Suprapubic skin (tissue), 4 donors: ENCODE measurements around the gene MRPL2. TPM values are rescaled to one million over a fixed set of nuclear protein-coding genes. Genes with fewer than 3 reads are reported as not detected.

Experiments
- DNase-seq, 2 donors: peaks; one replicate each; pipeline ENCODE4 v3.0.0-alpha.2; 2019; ENCODE audit warnings: low spot score in 2 of 2
- H3K27ac ChIP-seq: fragments of 200-600 bp; sonication (generic); one replicate; pipeline ENCODE4 v1.5.1; 2019
- H3K27me3 ChIP-seq: fragments of 200-600 bp; sonication (generic); one replicate; pipeline ENCODE4 v1.5.1; 2019
- H3K36me3 ChIP-seq: fragments of 200-600 bp; sonication (generic); one replicate; pipeline ENCODE4 v1.5.1; 2019
- H3K4me1 ChIP-seq: fragments of 200-600 bp; sonication (generic); one replicate; pipeline ENCODE4 v1.5.1; 2019
- H3K4me3 ChIP-seq: fragments of 200-600 bp; sonication (generic); one replicate; pipeline ENCODE4 v1.5.1; 2019; ENCODE audit warnings: mild to moderate bottlenecking
- H3K9me3 ChIP-seq: fragments of 200-600 bp; sonication (generic); one replicate; pipeline ENCODE4 v1.5.1; 2019
- CTCF ChIP-seq, 2 donors: fragments of 200-600 bp in 1 of 2; fragments of 450-650 bp in 1 of 2; sonication (generic) in 1 of 2; IDR thresholded peaks; one replicate each; pipeline ENCODE4 v1.5.1; 2016 to 2019; ENCODE audit warnings: antibody characterized with exemption in 2 of 2, mild to moderate bottlenecking in 1 of 2, moderate library complexity in 1 of 2
- EP300 ChIP-seq: sonication (generic); formaldehyde crosslinking; IDR thresholded peaks from one replicate; pipeline ENCODE4 v1.6.1; 2017; ENCODE audit warnings: antibody characterized with exemption
- POLR2A ChIP-seq, 2 donors: fragments of 450-650 bp; IDR thresholded peaks; one replicate each; pipeline ENCODE4 v1.6.1; 2017; ENCODE audit warnings: antibody characterized with exemption in 2 of 2, mild to moderate bottlenecking in 2 of 2, moderate library complexity in 2 of 2
- POLR2AphosphoS5 ChIP-seq, 3 donors: sonication (generic); formaldehyde crosslinking; IDR thresholded peaks; one replicate each; pipeline ENCODE4 v1.6.1; 2017; ENCODE audit warnings: antibody characterized with exemption in 3 of 3
- WGBS: methylation state at CpG from one replicate; pipeline ENCODE4 v1.1.5; 2018; 5-methylcytosine and 5-hydroxymethylcytosine counted together
- total RNA-seq, 4 donors: library from RNA; depleted of rRNA; stranded (reverse); fragments of >200 nt; gene quantifications; one replicate each; pipeline ENCODE4 v1.1.0, GENCODE V29; 2016

MRPL2 gene
- total RNA-seq, 4 donors from 2014 or later: 21.2 to 38.1 (median 25.9) TPM

GRCh38 chr6:43054206-43054943, 4.9 kb downstream of the MRPL2 start:
- H3K4me1 ChIP-seq: peaks cover 31% of the 10 kb centered on the region
- H3K27me3 ChIP-seq: no peaks in the 10 kb centered on the region
- H3K36me3 ChIP-seq: peaks cover 28% of the 10 kb centered on the region
- TF ChIP-seq EP300: no peak
- TF ChIP-seq POLR2A (IDR thresholded peaks at IDR 0.05): no peak
- TF ChIP-seq CTCF (IDR thresholded peaks at IDR 0.05): no peak
- no peak for TF ChIP-seq POLR2AphosphoS5 (IDR thresholded peaks at IDR 0.05)
- peak overlapping the region; percentile 63 for H3K4me3 ChIP-seq
- no peaks in the 10 kb centered on the region for H3K9me3 ChIP-seq
- peak overlapping the region; percentile 81 for H3K27ac ChIP-seq
- 67% methylated on average over 17 of the region's 17 CpGs for WGBS
- DNase-seq: no peak

- Histone ChIP-seq H3K27me3 (no peaks in the 10 kb centered on the region), H3K9me3 (no peaks in the 10 kb centered on the region), H3K27ac (peak within 1 kb of the TSS; percentile 81), H3K4me3 (peak within 1 kb of the TSS; percentile 63), H3K4me1 (peaks cover 29% of the 10 kb centered on the region), H3K36me3 (peaks cover 34% of the 10 kb centered on the region)
- no peak for TF ChIP-seq CTCF (IDR thresholded peaks at IDR 0.05)
- TF ChIP-seq EP300: no peak
- peak in 1 of 3 donors; percentile 72 for TF ChIP-seq POLR2AphosphoS5 (IDR thresholded peaks at IDR 0.05)
- TF ChIP-seq POLR2A (IDR thresholded peaks at IDR 0.05): peak; percentile 20 to 43
- peak; percentile 95 for DNase-seq
- WGBS: 4% methylated on average over 26 of the region's 45 CpGs
These were observed 5.6 kb downstream of the MRPL2 start, which contains the start of gene CUL7 for GRCh38 chr6:43053545-43054205. CUL7 (minus strand) TSS chr6:43053851; CDS start chr6:43052788, 1,063 bp downstream.

- peaks cover 40% of the 10 kb centered on the region for H3K36me3 ChIP-seq
- no peak for TF ChIP-seq EP300
- TF ChIP-seq POLR2AphosphoS5 (IDR thresholded peaks at IDR 0.05): no peak
- no peak for TF ChIP-seq CTCF (IDR thresholded peaks at IDR 0.05)
- TF ChIP-seq POLR2A (IDR thresholded peaks at IDR 0.05): no peak
- peak overlapping the region; percentile 63 for H3K4me3 ChIP-seq
- no peaks in the 10 kb centered on the region for H3K27me3 ChIP-seq
- peaks cover 22% of the 10 kb centered on the region for H3K4me1 ChIP-seq
- H3K9me3 ChIP-seq: no peaks in the 10 kb centered on the region
- WGBS: 13% methylated on average over 22 of the region's 22 CpGs
- DNase-seq: no peak
- peak overlapping the region; percentile 81 for H3K27ac ChIP-seq
These were observed 6.2 kb downstream of the MRPL2 start for GRCh38 chr6:43052842-43053544.

GRCh38 chr6:43052225-43052841, 6.9 kb downstream of the MRPL2 start:
- 90% methylated on average over 14 of the region's 19 CpGs for WGBS
- no peak overlapping the region for H3K27ac ChIP-seq

More at GRCh38 chr6:43052225-43052841, 6.9 kb downstream of the MRPL2 start:
- H3K4me1 ChIP-seq: peaks cover 19% of the 10 kb centered on the region
- H3K36me3 ChIP-seq: peaks cover 47% of the 10 kb centered on the region
- H3K9me3 ChIP-seq: no peaks in the 10 kb centered on the region
- TF ChIP-seq EP300: no peak
- no peak for TF ChIP-seq CTCF (IDR thresholded peaks at IDR 0.05)
- TF ChIP-seq POLR2A (IDR thresholded peaks at IDR 0.05): no peak
- TF ChIP-seq POLR2AphosphoS5 (IDR thresholded peaks at IDR 0.05): no peak
- no peak for DNase-seq
- H3K27me3 ChIP-seq: no peaks in the 10 kb centered on the region
- H3K4me3 ChIP-seq: peak overlapping the region; percentile 63
